Hematopoietic multipotent progenitor cell treated with erythropoietin and hydrocortisone succinate and interleukin-3 and kit ligand, for 6 days (in vitro differentiated cells): ENCODE data around the gene ZSWIM7.
"Not testable (repeated sequence)": the region's sequence is repeated elsewhere in the genome, so short reads cannot be mapped to it uniquely, and the experiment has no call there.

Experiments
- DNase-seq: peaks from one replicate; pipeline ENCODE4 v3.0.0-alpha.2; 2015

ZSWIM7 gene

GRCh38 chr17:15955793-15956541 lies 43.5 kb downstream of the ZSWIM7 start:
- DNase-seq = peak; percentile 95

GRCh38 chr17:15954222-15954621 lies 45.3 kb downstream of the ZSWIM7 start:
- no peak for DNase-seq

- no peak for DNase-seq
These were observed 46.4 kb downstream of the ZSWIM7 start for GRCh38 chr17:15952916-15953790.

- DNase-seq = peak; percentile 23
These were observed 47.4 kb downstream of the ZSWIM7 start for GRCh38 chr17:15952048-15952532.

DNA sequence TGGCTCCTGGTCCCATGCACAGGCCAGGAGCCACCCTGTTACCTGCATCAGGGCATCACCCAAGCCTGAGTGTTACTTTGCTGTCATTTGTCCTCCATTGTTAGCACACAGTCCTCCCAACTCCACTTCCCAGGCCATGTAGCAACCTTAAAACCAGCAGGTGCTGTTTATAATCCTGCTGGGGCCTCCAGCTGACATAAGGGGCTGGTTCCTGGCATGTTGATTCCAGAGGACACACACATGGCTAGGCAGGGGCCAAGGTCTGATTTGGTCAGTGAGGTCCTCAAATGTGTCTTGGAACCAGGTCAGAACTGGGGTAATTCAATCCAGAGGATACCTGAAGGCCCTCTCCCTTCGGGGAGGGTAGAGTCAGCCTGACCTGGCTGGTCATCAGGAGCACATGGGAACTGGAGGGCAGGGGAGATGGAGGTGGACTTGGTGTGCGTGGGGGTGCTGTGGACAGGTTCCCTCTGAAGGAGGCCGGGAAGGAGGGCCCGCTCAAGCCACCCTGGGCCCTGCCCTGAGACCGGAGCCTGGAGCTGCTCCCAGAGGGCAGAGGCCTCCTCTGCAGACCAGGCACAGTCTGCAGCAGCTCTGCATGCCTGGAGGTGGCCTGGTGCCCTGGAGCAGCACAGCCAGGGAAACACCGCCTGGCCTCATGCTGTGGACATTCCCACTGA lies 48.0 kb downstream of the ZSWIM7 start:
- no peak for DNase-seq

- DNase-seq = peak; percentile 8
These were observed 51.3 kb downstream of the ZSWIM7 start for GRCh38 chr17:15947976-15948752.

DNA sequence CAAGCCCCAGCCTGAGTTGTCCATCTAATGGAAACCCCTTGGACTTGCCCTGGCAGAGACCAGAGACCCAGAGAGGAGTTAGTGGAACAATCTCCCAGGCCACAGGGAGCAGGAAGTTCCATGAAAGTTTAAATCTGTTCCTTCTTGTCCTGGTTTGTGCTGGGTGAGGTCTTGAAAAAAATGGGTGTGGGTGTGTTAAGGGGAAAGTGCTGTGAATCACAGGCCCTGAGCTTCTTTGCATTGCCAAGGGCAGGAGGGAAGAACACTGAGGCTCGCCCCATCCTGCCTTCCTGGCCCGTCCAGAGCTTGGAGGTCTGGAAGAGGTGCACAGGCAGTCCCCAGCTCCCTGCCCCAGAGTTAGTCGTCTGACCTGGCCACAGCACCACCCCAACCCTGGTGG lies 52.2 kb downstream of the ZSWIM7 start:
- peak; percentile 32 for DNase-seq

- peak; percentile 63 for DNase-seq
These were observed 52.8 kb downstream of the ZSWIM7 start for GRCh38 chr17:15946611-15947120.

GRCh38 chr17:15945527-15946191 lies 53.8 kb downstream of the ZSWIM7 start:
- DNase-seq = peak; percentile 51

- DNase-seq = peak; percentile 81
These were observed 54.6 kb downstream of the ZSWIM7 start, which contains the start of gene ADORA2B for GRCh38 chr17:15944759-15945526. Gene ADORA2B, plus strand, starts transcription at chr17:15945130. Its CDS starts 119 bp downstream, at chr17:15945249.

GRCh38 chr17:15943971-15944758 lies 55.3 kb downstream of the ZSWIM7 start:
- DNase-seq = no peak

DNA sequence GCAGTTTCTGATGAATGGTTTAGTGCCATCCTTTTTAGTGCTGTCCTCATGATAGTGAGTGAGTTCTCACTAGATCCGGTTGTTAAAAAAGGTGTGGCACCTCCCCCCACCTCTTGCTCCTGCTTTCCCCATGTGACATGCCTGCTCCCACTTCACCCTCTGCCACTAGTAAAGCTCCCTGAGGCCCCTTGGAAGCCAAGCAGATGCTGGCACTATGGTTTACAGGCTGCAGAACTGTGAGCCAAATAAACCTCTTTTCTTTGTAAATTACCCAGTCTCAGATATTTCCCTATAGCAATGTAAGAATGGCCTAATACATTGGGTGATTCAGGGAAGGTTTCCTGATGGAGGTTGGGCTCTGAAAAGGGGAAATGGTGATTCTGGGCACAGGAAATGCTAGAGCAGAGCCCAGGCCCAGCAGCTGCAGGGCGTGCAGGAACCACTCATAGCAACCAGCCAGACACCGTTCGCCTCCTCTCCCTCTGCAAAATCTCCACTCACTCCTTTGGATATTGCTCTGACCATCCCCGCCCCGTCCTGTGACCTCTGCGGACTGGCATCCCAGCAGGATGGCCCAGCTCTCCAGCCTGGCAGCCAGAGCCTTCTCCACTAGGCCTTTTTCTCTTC lies 57.2 kb downstream of the ZSWIM7 start:
- DNase-seq = peak; percentile 39

GRCh38 chr17:15941781-15942180 lies 57.7 kb downstream of the ZSWIM7 start:
- no peak for DNase-seq

DNA sequence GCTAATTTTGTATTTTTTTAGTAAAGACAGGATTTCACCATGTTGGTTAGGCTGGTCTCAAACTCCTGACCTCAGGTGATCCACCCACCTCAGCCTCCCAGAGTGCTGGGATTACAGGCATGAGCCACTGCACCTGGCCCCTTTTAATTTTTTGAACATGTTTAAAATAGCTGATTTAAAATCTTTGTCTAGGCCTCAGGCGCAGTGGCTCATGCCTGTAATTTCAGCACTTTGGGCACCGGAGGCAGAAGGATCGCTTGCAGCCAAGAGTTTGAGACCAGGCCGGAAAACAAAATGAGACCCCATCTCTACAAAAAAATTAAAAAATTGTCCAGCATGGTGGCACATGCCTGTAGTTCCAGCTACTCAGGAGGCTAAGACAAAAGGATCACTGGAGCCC lies 63.0 kb downstream of the ZSWIM7 start:
- not testable (repeated sequence) for DNase-seq

DNA sequence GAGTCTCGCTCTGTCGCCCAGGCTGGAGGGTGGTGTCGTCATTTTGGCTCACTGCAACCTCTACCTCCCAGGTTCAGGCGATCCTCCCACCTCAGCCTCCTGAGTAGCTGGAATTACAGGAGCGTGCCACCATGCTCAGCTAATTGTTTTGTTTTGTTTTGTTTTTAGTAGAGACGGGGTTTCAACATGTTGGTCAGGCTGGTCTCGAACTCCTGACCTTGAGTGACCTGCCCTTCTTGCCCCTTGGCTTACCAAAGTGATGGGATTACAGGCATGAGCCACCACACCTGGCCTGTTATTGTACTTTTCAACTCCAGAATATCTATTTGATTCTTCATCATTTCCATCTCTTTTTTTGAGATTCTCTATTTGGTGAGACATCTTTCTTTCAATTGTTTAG lies 63.6 kb downstream of the ZSWIM7 start:
- DNase-seq = no peak

- no peak for DNase-seq
These were observed 64.6 kb downstream of the ZSWIM7 start for GRCh38 chr17:15934866-15935265.

- DNase-seq = no peak
These were observed 68.1 kb downstream of the ZSWIM7 start for GRCh38 chr17:15931394-15931793.

DNA sequence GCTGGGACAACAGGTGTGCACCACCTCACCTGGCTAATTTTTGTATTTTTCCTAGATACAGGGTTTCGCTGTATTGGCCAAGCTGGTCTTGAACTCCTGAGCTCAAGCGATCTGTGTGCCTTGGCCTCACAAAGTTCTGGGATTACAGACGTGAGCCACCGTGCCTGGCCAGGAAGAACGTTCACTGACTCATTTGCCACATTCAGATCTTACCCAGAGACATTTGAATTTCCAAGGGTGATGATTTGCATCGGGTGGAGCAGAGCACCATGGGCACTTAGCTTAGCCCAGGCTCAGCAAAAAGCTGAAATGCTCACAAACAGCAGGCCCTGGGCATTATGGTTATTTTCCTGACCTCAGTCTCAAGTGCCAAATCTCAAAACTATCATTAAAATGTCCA lies 69.1 kb downstream of the ZSWIM7 start:
- no peak for DNase-seq

GRCh38 chr17:15929941-15930340 lies 69.6 kb downstream of the ZSWIM7 start:
- no peak for DNase-seq
